ENCODE results near the gene DYNLT2B.

- TF ChIP-seq TAF1 (IDR thresholded peaks at IDR 0.05; ENCODE audit: low read depth), result no peak
- TF ChIP-seq EZH2 (IDR thresholded peaks at IDR 0.05; ENCODE audit: borderline replicate concordance, insufficient read depth, low read length, poor library complexity, severe bottlenecking), result no peak
- TF ChIP-seq CTCF (IDR thresholded peaks at IDR 0.05; ENCODE audit: poor library complexity, severe bottlenecking), result no peak
- TF ChIP-seq POLR2AphosphoS5 (IDR thresholded peaks at IDR 0.05), result no peak
- TF ChIP-seq EP300 (conservative IDR thresholded peaks at IDR 0.05; ENCODE audit: poor library complexity, severe bottlenecking), result no peak
- no peak for TF ChIP-seq REST (IDR thresholded peaks at IDR 0.05; ENCODE audit: borderline replicate concordance)
- no peak for TF ChIP-seq SMC3 (conservative IDR thresholded peaks at IDR 0.05; ENCODE audit: poor library complexity)
- TF ChIP-seq RAD21 (conservative IDR thresholded peaks at IDR 0.05), result no peak
Measured at GRCh38 chr3:196350067-196350466, 32.0 kb upstream of the DYNLT2B start.
